ENCODE measurements around the gene FZD1.

- TF ChIP-seq, protein P1, sequence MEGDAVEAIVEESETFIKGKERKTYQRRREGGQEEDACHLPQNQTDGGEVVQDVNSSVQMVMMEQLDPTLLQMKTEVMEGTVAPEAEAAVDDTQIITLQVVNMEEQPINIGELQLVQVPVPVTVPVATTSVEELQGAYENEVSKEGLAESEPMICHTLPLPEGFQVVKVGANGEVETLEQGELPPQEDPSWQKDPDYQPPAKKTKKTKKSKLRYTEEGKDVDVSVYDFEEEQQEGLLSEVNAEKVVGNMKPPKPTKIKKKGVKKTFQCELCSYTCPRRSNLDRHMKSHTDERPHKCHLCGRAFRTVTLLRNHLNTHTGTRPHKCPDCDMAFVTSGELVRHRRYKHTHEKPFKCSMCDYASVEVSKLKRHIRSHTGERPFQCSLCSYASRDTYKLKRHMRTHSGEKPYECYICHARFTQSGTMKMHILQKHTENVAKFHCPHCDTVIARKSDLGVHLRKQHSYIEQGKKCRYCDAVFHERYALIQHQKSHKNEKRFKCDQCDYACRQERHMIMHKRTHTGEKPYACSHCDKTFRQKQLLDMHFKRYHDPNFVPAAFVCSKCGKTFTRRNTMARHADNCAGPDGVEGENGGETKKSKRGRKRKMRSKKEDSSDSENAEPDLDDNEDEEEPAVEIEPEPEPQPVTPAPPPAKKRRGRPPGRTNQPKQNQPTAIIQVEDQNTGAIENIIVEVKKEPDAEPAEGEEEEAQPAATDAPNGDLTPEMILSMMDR (IDR thresholded peaks at IDR 0.05 in 8 of 11, conservative IDR thresholded peaks at IDR 0.05 in 3 of 11): no peak
- no peak for TF ChIP-seq POLR2A (IDR thresholded peaks at IDR 0.05)
Measured at GRCh38 chr7:91291902-91292301, 27.7 kb downstream of the FZD1 start.
